HepG2 (cell line): Measurements from ENCODE around the gene PCDHGA1. TPM values are rescaled to one million over a fixed set of nuclear protein-coding genes. Genes with fewer than 3 reads are reported as not detected.
A peak's percentile ranks its signal among the peaks of the same experiment; 100 is the strongest.

Experiments
- ASH2L ChIP-seq: fragments of 300-600, 200-600 bp; sonication (generic); IDR thresholded peaks from 2 replicates; pipeline ENCODE4 v1.7.0; 2017; ENCODE audit warnings: low read depth, mild to moderate bottlenecking, moderate library complexity, mixed read lengths, low read length; ENCODE audit not compliant: insufficient read length
- CENPX ChIP-seq: sonication (generic); formaldehyde crosslinking; IDR thresholded peaks from 2 replicates; pipeline ENCODE4 v1.9.0; 2021; ENCODE audit warnings: mild to moderate bottlenecking, missing genetic modification reagents, moderate library complexity
- ERF ChIP-seq: IDR thresholded peaks from 2 replicates; pipeline ENCODE4 v1.6.1; 2018; ENCODE audit warnings: missing biosample characterization, missing genetic modification reagents
- KAT7 ChIP-seq: IDR thresholded peaks from 2 replicates; pipeline ENCODE4 v1.6.1; 2018; ENCODE audit warnings: borderline replicate concordance, missing compliant biosample characterization
- KDM2A ChIP-seq: sonication (generic); formaldehyde crosslinking; IDR thresholded peaks from 2 replicates; pipeline ENCODE4 v1.4.0; 2020; ENCODE audit warnings: low read depth, missing genetic modification reagents, borderline replicate concordance
- MAFK ChIP-seq, 2 experiments: IDR thresholded peaks in 1 of 2; conservative IDR thresholded peaks in 1 of 2; 2 replicates each; pipeline ENCODE4 v1.6.1; 2011; ENCODE audit warnings: improper control_type of control experiment in 2 of 2, low read length in 2 of 2
- NFYB ChIP-seq: sonication (generic); formaldehyde crosslinking; IDR thresholded peaks from 2 replicates; pipeline ENCODE4 v1.4.0; 2020; ENCODE audit warnings: missing genetic modification reagents
- PAXIP1 ChIP-seq: sonication (generic); formaldehyde crosslinking; conservative IDR thresholded peaks from 2 replicates; pipeline ENCODE4 v1.4.0; 2020; ENCODE audit warnings: mild to moderate bottlenecking, missing genetic modification reagents, moderate library complexity
- SALL1 ChIP-seq: sonication (generic); formaldehyde crosslinking; IDR thresholded peaks from 2 replicates; pipeline ENCODE4 v1.8.0; 2022; ENCODE audit warnings: mild to moderate bottlenecking, missing genetic modification reagents
- SOX6 ChIP-seq, 2 experiments: fragments of 450-650 bp in 1 of 2; sonication (generic) in 1 of 2; formaldehyde crosslinking in 1 of 2; IDR thresholded peaks; 2 replicates each; pipeline versions ENCODE4 v1.4.0 to v1.6.1; 2017 to 2020; ENCODE audit warnings: antibody characterized with exemption in 1 of 2, mild to moderate bottlenecking in 1 of 2, missing genetic modification reagents in 1 of 2
- STAG1 ChIP-seq: sonication (generic); formaldehyde crosslinking; IDR thresholded peaks from 2 replicates; pipeline ENCODE4 v1.4.0; 2020; ENCODE audit warnings: missing genetic modification reagents
- TCF7 ChIP-seq: sonication (generic); IDR thresholded peaks from 2 replicates; pipeline ENCODE4 v1.6.1; 2016; ENCODE audit warnings: antibody characterized with exemption, low read depth
- THAP8 ChIP-seq: sonication (generic); formaldehyde crosslinking; IDR thresholded peaks from 2 replicates; pipeline ENCODE4 v1.5.1; 2020; ENCODE audit warnings: missing genetic modification reagents, mild to moderate bottlenecking, borderline replicate concordance
- TP53 ChIP-seq: sonication (generic); formaldehyde crosslinking; conservative IDR thresholded peaks from 2 replicates; pipeline ENCODE4 v1.4.0; 2020; ENCODE audit warnings: missing genetic modification reagents
- ZBTB7B ChIP-seq: sonication (generic); formaldehyde crosslinking; IDR thresholded peaks from 2 replicates; pipeline ENCODE4 v1.4.0; 2020; ENCODE audit warnings: missing genetic modification reagents
- ZNF253 ChIP-seq: sonication (generic); formaldehyde crosslinking; IDR thresholded peaks from 2 replicates; pipeline ENCODE4 v1.8.0; 2022; ENCODE audit warnings: mild to moderate bottlenecking, missing genetic modification reagents, borderline replicate concordance
- ZNF556 ChIP-seq: sonication (generic); formaldehyde crosslinking; IDR thresholded peaks from 2 replicates; pipeline ENCODE4 v1.4.0; 2020; ENCODE audit warnings: mild to moderate bottlenecking, missing genetic modification reagents, borderline replicate concordance
- ZNF574 ChIP-seq: sonication (generic); formaldehyde crosslinking; IDR thresholded peaks from 2 replicates; pipeline ENCODE4 v1.4.0; 2020; ENCODE audit warnings: missing genetic modification reagents
- ZNF607 ChIP-seq: sonication (generic); formaldehyde crosslinking; IDR thresholded peaks from 2 replicates; pipeline ENCODE4 v1.5.1; 2020; ENCODE audit warnings: missing genetic modification reagents, mild to moderate bottlenecking, borderline replicate concordance
- polyA plus RNA-seq, 8 experiments: library from polyadenylated mRNA; depleted of rRNA in 3 of 8; stranded (reverse) in 7 of 8; unstranded in 1 of 8; fragments of >200 nt; fragmentation: Illumina TruSeq in 4 of 8; extraction: Trizol in 4 of 8; gene quantifications; 2 replicates each; pipeline versions ENCODE4 v1.2.1 to v1.2.3, GENCODE V29; 2011 to 2016; ENCODE audit warnings: low read depth in 4 of 8, missing spikeins in 1 of 8, mixed read lengths in 1 of 8; ENCODE audit not compliant: insufficient read depth in 1 of 8
- total RNA-seq, 5 experiments: library from RNA; depleted of rRNA; stranded (reverse); fragments of >200 nt; fragmentation: Illumina TruSeq; extraction: Trizol; gene quantifications; 2 replicates each; pipeline ENCODE4 v1.2.3, GENCODE V29; 2016; ENCODE audit warnings: low read depth in 1 of 5
- TF ChIP-seq, protein P1 (sequence below): IDR thresholded peaks from 2 replicates; pipeline ENCODE4 v1.6.1; 2016; ENCODE audit warnings: missing compliant biosample characterization, missing genetic modification reagents, borderline replicate concordance

Gene PCDHGA1
- total and polyA plus RNA-seq, 2 of the 13 experiments (the other 11 are each of a cell fraction or from before 2014, with no cell fraction given): 0.31 to 0.40 TPM

- TF ChIP-seq PAXIP1 (CRISPR knock-in tag) (no peak), ZBTB7B (CRISPR knock-in tag) (0 out of 2 replicates have a peak, but pooled peaks have one; percentile 20), MAFK (conservative IDR thresholded peaks at IDR 0.05 in 1 of 2, IDR thresholded peaks at IDR 0.05 in 1 of 2; ENCODE audit: low read length in 2 of 2) (0 out of 4 replicates have a peak, but pooled peaks of 1 of the 2 experiments have one; percentile 21), ZNF574 (peak; percentile 37; the same call in 1 of the 2 replicates), SALL1 (CRISPR knock-in tag) (peak; percentile 41; the same call in 1 of the 2 replicates), ASH2L (peak; percentile 32), KAT7 (0 out of 2 replicates have a peak, but pooled peaks have one; percentile 35), STAG1 (CRISPR knock-in tag) (peak; percentile 40), SOX6 (IDR thresholded peaks at IDR 0.05) (no peak), SOX6 (CRISPR knock-in tag; IDR thresholded peaks at IDR 0.05) (0 out of 2 replicates have a peak, but pooled peaks have one; percentile 26), ZNF253 (CRISPR knock-in tag) (0 out of 2 replicates have a peak, but pooled peaks have one; percentile 47), TP53 (CRISPR knock-in tag) (no peak), KDM2A (CRISPR knock-in tag) (peak; percentile 21; the same call in 1 of the 2 replicates), NFYB (CRISPR knock-in tag) (0 out of 2 replicates have a peak, but pooled peaks have one; percentile 9), ZNF607 (CRISPR knock-in tag) (no peak), TCF7 (no peak), CENPX (CRISPR knock-in tag) (no peak), ERF (no peak), THAP8 (no peak), ZNF556 (CRISPR knock-in tag) (no peak)
- TF ChIP-seq, protein P1, sequence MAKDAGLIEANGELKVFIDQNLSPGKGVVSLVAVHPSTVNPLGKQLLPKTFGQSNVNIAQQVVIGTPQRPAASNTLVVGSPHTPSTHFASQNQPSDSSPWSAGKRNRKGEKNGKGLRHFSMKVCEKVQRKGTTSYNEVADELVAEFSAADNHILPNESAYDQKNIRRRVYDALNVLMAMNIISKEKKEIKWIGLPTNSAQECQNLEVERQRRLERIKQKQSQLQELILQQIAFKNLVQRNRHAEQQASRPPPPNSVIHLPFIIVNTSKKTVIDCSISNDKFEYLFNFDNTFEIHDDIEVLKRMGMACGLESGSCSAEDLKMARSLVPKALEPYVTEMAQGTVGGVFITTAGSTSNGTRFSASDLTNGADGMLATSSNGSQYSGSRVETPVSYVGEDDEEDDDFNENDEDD (CRISPR knock-in tag): peak; percentile 64; the same call in 1 of the 2 replicates
Measured at GRCh38 chr5:141326088-141326854, 4.0 kb upstream of the PCDHGA1 start (continued).
